ENCODE data around the gene PSMB5. TPM values are rescaled to one million over a fixed set of nuclear protein-coding genes. Genes with fewer than 3 reads are reported as not detected.
"Not testable (repeated sequence)": the region's sequence is repeated elsewhere in the genome, so short reads cannot be mapped to it uniquely, and the experiment has no call there.

Gene PSMB5
- total RNA-seq, 1 donor from 2014 or later: 289 TPM

DNA sequence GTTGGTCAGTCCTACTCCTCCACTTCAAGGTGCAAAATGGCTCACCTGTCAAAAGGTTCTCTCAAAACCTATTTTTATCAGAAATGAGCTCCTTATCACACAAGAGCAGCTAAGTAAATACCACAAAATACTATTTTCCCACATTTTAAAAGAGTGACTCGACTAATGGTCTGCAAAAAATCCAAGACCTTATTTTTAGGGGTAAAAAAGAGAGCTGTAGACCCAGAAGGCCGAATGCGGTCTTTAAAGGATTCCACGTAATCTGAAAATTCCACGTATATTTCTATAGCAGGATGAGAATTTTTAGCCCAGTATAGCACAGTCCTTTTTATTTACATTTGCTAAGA is 28.5 kb downstream of the PSMB5 start:
- peak overlapping the region; percentile 97 for H3K4me3 Mint-ChIP-seq (ENCODE audit: unreplicated experiment)
- DNase-seq: no peak
- H3K9me3 Mint-ChIP-seq (ENCODE audit: unreplicated experiment): peaks cover 8% of the 10 kb centered on the region
- H3K4me1 Mint-ChIP-seq (ENCODE audit: low read depth, unreplicated experiment): peaks cover 21% of the 10 kb centered on the region
- no peaks in the 10 kb centered on the region for H3K36me3 Mint-ChIP-seq (ENCODE audit: unreplicated experiment)
- peaks cover 7% of the 10 kb centered on the region for H3K27me3 Mint-ChIP-seq (ENCODE audit: unreplicated experiment)
- peak overlapping the region; percentile 99 for H3K27ac Mint-ChIP-seq (ENCODE audit: unreplicated experiment)
- TF ChIP-seq CTCF (IDR thresholded peaks at IDR 0.05; ENCODE audit: partially characterized antibody, unreplicated experiment): no peak

DNA sequence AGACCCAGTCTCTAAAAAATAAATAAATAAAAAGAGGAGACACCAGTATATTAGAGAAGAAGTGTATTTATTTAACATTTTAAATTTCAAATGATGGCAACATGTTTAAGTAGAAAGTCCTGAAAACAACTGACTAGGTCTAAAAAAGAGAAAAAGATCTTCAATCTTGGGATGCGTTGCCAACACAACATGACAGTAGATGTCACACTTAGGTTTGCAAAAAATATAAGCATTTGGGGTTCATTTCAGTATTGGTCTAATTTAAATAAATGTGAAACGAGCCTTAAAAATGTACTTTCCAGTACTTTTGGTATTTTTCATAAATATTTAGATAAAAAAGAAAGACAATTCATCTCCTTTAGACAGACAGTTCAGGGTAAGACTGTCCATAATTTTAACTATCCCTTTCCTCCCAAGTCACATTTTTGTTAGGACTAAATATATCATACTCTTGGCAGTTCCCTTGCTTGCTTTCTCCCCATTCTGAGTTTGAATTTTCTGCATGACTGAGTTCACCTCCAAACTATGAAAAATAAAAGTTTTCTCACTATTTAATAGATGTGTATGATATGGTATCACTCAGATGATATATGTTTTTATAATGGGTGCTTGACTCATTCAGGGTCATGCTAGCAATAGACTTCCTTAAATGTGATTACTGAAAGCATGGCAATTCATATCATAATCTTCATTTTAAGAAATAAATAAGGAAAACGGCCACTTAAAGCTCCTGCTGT is 29.1 kb downstream of the PSMB5 start:
- Mint-ChIP-seq H3K27ac (ENCODE audit: unreplicated experiment) (peak overlapping the region; percentile 99), H3K4me3 (ENCODE audit: unreplicated experiment) (peak overlapping the region; percentile 97), H3K4me1 (ENCODE audit: low read depth, unreplicated experiment) (peaks cover 21% of the 10 kb centered on the region), H3K36me3 (ENCODE audit: unreplicated experiment) (no peaks in the 10 kb centered on the region), H3K27me3 (ENCODE audit: unreplicated experiment) (peaks cover 6% of the 10 kb centered on the region), H3K9me3 (ENCODE audit: unreplicated experiment) (peaks cover 8% of the 10 kb centered on the region)
- TF ChIP-seq CTCF (IDR thresholded peaks at IDR 0.05; ENCODE audit: partially characterized antibody, unreplicated experiment): no peak
- DNase-seq: no peak

- not testable (repeated sequence) for H3K4me3 Mint-ChIP-seq (ENCODE audit: unreplicated experiment); H3K36me3 Mint-ChIP-seq (ENCODE audit: unreplicated experiment); H3K9me3 Mint-ChIP-seq (ENCODE audit: unreplicated experiment); H3K27ac Mint-ChIP-seq (ENCODE audit: unreplicated experiment); DNase-seq; H3K27me3 Mint-ChIP-seq (ENCODE audit: unreplicated experiment)
- H3K4me1 Mint-ChIP-seq (ENCODE audit: low read depth, unreplicated experiment): peaks cover 23% of the 10 kb centered on the region
Measured at GRCh38 chr14:23004274-23004673, 30.4 kb downstream of the PSMB5 start.

DNA sequence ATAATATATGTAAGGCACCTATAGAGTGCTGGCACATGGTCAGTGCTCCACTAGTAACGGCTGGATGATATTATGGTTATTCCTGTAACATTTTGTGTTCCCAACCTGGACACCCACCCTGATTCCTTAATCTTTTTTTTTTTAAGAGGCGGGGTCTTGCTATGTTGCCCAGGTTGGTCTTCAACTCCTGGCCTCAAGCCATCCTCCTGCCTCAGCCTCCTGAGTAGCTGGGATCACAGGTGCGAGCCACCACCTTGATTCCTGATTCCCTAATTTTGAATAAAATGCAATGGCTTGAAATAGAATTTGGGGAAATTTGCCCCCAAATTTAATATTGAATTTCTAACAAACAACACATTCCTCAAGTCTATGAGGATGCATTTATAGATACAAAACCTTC is 32.1 kb downstream of the PSMB5 start:
- peaks cover 4% of the 10 kb centered on the region for H3K9me3 Mint-ChIP-seq (ENCODE audit: unreplicated experiment)
- no peak overlapping the region for H3K4me3 Mint-ChIP-seq (ENCODE audit: unreplicated experiment)
- no peak overlapping the region for H3K27ac Mint-ChIP-seq (ENCODE audit: unreplicated experiment)
- peaks cover 23% of the 10 kb centered on the region for H3K4me1 Mint-ChIP-seq (ENCODE audit: low read depth, unreplicated experiment)
- no peak for TF ChIP-seq CTCF (IDR thresholded peaks at IDR 0.05; ENCODE audit: partially characterized antibody, unreplicated experiment)
- no peaks in the 10 kb centered on the region for H3K27me3 Mint-ChIP-seq (ENCODE audit: unreplicated experiment)
- H3K36me3 Mint-ChIP-seq (ENCODE audit: unreplicated experiment): no peaks in the 10 kb centered on the region
- no peak for DNase-seq

DNA sequence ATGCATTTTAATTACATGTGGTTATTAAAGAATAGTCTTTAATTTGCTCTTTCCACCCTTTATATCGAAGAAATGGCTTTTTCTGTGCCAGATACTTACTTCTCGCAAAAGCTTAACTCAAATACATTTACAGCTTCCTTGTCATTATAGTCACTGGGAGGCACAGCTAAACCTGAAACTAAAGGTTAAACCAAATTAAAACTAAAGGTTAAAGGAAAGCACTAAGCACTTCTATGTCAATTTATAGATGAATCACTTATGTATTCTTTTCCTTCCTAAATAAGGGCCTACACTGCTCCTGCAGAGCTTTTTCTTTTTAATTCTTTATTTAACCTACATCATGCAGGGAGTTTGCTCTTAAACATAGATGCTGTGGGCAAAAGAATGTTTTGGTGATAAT is 33.8 kb downstream of the PSMB5 start:
- TF ChIP-seq CTCF (IDR thresholded peaks at IDR 0.05; ENCODE audit: partially characterized antibody, unreplicated experiment): no peak

More for the DNA sequence above, 33.8 kb downstream of the PSMB5 start:
- no peaks in the 10 kb centered on the region for H3K36me3 Mint-ChIP-seq (ENCODE audit: unreplicated experiment)
- peaks cover 19% of the 10 kb centered on the region for H3K4me1 Mint-ChIP-seq (ENCODE audit: low read depth, unreplicated experiment)
- no peak overlapping the region for H3K27ac Mint-ChIP-seq (ENCODE audit: unreplicated experiment)
- no peaks in the 10 kb centered on the region for H3K9me3 Mint-ChIP-seq (ENCODE audit: unreplicated experiment)
- no peak for DNase-seq
- no peak overlapping the region for H3K4me3 Mint-ChIP-seq (ENCODE audit: unreplicated experiment)
- no peaks in the 10 kb centered on the region for H3K27me3 Mint-ChIP-seq (ENCODE audit: unreplicated experiment)
